HG02763 (cell line): ENCODE measurements around the gene CETN3.
"Not testable (repeated sequence)": the region's sequence is repeated elsewhere in the genome, so short reads cannot be mapped to it uniquely, and the experiment has no call there.

Experiments
- ATAC-seq: cut with Tn5 transposase; IDR thresholded peaks from one replicate; pipeline ENCODE4 v1.9.1; 2021; ENCODE audit warnings: mild to moderate bottlenecking, moderate library complexity; ENCODE audit not compliant: unreplicated experiment

The CETN3 gene

DNA sequence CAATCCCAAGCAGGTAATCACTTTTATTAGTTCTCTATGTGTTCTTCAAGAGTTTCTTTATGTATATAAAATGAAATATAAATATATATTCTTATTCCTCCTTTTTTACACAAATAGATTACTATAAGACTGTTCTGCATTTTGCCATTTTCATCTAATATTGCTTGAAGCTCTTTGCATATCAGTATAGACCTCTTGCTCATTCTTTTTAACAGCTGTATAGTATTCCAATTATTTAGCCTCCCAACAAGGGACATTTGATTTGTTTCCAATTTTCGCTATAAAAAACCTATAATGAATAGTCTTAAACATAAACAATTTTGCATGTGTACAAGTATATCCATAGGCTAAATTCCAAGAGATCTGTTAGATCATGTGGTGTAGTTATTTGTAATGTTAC, 25.2 kb downstream of the CETN3 start:
- ATAC-seq, result no peak

GRCh38 chr5:90383903-90384302, 25.7 kb downstream of the CETN3 start:
- no peak for ATAC-seq

- ATAC-seq, result no peak
These were observed 28.2 kb downstream of the CETN3 start for GRCh38 chr5:90381213-90381929.

DNA sequence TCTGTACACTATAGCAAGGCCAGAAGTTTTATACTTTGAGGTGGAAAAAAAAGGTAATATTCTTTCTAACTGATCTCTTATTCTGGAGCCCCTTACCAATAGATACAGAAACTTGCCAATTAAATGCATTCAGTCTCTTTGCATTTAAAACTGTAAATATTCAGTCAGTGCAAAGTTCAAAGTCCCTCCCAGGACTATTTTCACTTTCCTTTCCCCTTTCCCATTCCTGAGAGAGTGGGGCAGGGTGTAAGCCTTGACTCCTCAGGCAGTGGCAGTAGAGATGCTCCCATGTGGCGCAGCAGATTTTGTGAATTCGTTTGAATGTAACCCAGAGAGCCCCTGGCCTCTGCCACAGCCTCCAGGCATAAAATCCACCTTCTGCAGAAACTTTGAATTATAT, 29.9 kb downstream of the CETN3 start:
- no peak for ATAC-seq

- ATAC-seq, result no peak
These were observed 30.8 kb downstream of the CETN3 start for GRCh38 chr5:90378752-90379151.

- not testable (repeated sequence) for ATAC-seq
These were observed 38.3 kb downstream of the CETN3 start for GRCh38 chr5:90371269-90371668.

DNA sequence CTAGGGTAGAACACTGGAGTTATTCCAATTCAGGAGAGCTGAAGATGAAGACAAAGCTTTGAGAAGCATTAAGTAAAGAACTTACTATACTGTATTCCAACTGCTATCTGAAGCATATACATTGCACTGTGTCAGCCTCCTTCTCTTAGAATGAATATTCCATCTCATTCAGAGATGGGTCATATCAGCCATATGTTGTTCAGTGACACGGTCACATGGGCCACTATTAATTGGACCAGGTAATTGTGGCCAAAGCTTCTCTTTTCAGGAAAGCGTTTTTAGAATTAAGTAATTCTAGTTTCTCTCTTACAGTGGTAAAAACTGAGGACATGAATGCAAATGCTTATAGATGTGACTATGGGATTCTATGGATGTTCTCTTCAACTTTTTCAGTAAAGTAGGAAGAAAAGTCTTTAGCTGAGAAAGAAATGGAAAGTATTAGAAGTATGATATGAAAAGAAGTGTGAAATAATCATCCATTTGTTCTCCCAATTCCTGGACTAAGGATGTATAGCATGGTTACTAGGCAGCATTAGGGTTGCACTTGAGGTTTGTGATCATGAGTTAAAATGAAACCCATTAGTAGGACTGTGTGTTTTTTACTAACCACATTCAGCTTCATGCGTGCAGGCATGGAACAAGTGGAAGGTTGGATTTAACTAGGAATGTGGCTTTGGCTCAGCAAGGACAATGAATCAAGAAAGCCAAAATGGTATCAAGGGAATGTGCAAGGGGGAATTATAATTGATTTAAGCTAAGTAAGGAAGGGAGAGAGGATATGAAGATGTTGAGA, 40.9 kb downstream of the CETN3 start:
- peak; percentile 80 for ATAC-seq

- ATAC-seq, result no peak
These were observed 41.7 kb downstream of the CETN3 start for GRCh38 chr5:90367879-90368278.

DNA sequence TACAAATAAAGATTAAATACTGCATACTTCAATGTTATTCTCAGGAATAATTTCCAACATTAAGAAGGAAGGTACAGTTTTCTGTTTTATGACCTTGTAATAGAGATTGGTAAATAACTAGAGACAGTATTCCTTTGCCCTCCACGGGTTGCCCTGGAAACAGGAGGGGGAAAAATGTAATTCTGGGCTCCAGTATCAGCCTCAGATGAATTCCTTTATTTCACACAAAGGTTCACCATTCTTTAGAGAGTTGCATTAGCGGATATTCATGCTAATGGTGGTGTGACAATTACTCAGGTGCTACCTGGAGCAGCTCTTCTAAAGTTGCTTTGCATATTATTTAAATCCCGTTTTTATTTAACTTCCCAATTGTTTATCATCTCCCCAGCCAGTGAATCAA, 42.6 kb downstream of the CETN3 start:
- no peak for ATAC-seq

- ATAC-seq, result no peak
These were observed 44.2 kb downstream of the CETN3 start for GRCh38 chr5:90365328-90365727.

DNA sequence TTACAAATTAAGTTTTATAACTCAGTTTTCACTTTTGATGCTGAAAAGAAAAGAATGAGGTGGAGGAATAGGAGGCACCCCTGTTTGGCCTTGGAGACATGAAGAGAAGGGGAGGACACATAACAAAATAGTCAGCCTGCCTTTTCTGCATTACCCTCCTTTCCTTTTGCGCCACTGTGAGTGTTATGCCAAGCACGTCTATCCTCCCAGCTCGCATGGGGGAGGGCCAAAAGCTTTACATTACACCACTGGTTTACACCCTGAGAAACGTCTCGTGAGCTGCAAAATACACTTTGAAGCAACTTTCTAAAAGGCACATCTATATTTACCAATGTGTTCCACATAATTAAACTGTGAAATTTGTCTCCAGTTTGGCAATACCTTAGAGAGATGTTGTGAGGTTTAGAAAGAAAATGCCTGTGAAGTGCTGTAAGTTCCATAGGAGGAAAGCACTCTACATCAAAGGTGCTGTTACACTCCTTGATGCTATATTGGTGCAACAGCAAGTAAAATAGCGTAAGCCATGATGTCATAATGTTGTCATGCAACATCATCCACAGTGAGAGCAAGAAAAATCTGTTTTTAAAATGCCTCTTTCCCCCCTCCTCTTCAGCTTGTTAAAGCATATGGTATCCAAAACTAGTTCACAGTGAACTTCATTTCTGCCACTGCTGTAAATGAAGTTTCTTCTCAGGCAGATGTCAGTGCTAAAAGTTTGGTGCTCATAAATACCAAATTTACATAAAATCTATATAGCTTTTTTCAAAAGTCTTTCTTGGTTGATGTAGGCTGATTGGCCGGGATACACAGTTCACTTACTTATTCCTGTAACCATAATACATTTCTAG, 50.3 kb downstream of the CETN3 start:
- ATAC-seq, result no peak

- no peak for ATAC-seq
These were observed 52.9 kb downstream of the CETN3 start for GRCh38 chr5:90356622-90357021.

DNA sequence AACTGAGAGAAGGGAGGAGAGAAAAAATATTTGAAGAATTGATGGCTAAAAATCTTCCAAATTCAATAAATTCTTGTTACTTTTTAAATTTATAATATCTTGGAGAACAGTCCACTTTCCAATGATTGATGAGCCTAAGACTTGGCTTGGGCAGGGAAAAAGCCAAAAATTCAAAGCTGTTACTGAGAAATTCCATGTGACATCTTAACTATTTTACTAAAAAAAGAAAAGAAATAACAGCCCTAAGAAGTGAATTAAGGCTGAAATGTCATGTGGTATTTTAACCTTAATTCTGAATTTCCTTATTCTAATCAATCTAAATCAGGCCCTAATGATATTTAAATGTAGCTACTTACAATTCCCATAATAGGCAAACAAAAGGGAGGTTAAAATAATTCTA, 53.4 kb downstream of the CETN3 start:
- ATAC-seq, result no peak

- no peak for ATAC-seq
These were observed 53.9 kb downstream of the CETN3 start for GRCh38 chr5:90355635-90356034.

GRCh38 chr5:90353254-90353653, 56.3 kb downstream of the CETN3 start:
- ATAC-seq, result peak; percentile 65

- no peak for ATAC-seq
These were observed 58.5 kb downstream of the CETN3 start for GRCh38 chr5:90351101-90351500.

- ATAC-seq, result no peak
These were observed 62.1 kb downstream of the CETN3 start for GRCh38 chr5:90347462-90347861.

DNA sequence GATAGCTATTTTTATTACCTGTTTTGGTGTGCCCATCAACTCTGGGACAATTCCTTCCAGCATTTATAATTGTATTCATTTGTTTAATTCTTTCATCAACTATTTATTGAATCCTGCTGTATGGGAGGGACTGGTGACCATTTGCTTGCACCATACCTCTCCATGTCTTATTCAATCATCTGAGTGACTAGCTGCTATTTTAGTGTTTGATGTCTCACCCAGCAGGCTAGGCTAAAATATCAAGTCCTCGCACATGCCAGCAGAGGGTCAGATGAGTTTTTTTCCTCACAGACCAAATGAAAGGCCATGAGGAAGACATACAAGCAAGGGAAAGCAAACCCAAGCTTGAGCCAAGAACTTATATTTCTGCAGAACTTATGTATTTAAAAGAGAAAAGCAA, 63.9 kb downstream of the CETN3 start:
- no peak for ATAC-seq

- ATAC-seq, result no peak
These were observed 64.9 kb downstream of the CETN3 start for GRCh38 chr5:90344689-90345088.

- ATAC-seq, result not testable (repeated sequence)
These were observed 65.8 kb downstream of the CETN3 start for GRCh38 chr5:90343731-90344130.

- ATAC-seq, result no peak
These were observed 67.0 kb downstream of the CETN3 start for GRCh38 chr5:90342576-90342975.
